HCT116 (cell line): ENCODE data around the gene FHOD3. TPM values are rescaled to one million over a fixed set of nuclear protein-coding genes. Genes with fewer than 3 reads are reported as not detected.
A peak's percentile ranks its signal among the peaks of the same experiment; 100 is the strongest.

Experiments used
- ATAC-seq: fragments of 200-7000 bp; cut with Tn5 transposase; 2 replicates; pipeline ENCODE4 v1.9.1; 2020; ENCODE audit warnings: mild to moderate bottlenecking, moderate library complexity
- BruUV-seq: library from RNA; stranded (reverse); fragments of 400-500 nt; replicated peaks from 2 replicates; lab custom pipeline; 2021; lab: Mats Ljungman, UMichigan
- CTCF ChIA-PET: fragments of 300-600 bp; sonication (Branson Sonifier 250); formaldehyde crosslinking; loops from one replicate; lab custom pipeline; 2021; ENCODE audit warnings: antibody characterized with exemption; lab: Charles Lee
- POLR2A ChIA-PET: fragments of 300-600, 350-600 bp; sonication (Branson Sonifier 250); formaldehyde crosslinking; loops from one replicate; lab custom pipeline; 2021; ENCODE audit warnings: antibody characterized with exemption; lab: Charles Lee
- RAD21 ChIA-PET, 2 experiments: fragments of 300-600 bp; sonication (Branson Sonifier 250); formaldehyde crosslinking; loops; one replicate each; lab custom pipeline; 2023; ENCODE audit warnings: low total read pairs in 2 of 2; ENCODE audit not compliant: uncharacterized antibody in 2 of 2, unreplicated experiment in 2 of 2, low non-redundant PET in 1 of 2; lab: Charles Lee
- DNase-seq: peaks from one replicate; pipeline ENCODE4 v3.0.0-alpha.2; 2010; ENCODE audit warnings: low read depth, low spot score
- H2AFZ ChIP-seq: fragments of 200-600 bp; shearing (Covaris generic), sonication (generic); 2 replicates; pipeline ENCODE4 v1.6.1; 2017; ENCODE audit warnings: low read depth, mixed run types, mixed read lengths, antibody characterized with exemption, low read length; ENCODE audit not compliant: poor library complexity, severe bottlenecking
- H3K27ac ChIP-seq: 2 replicates; pipeline ENCODE4 v1.5.1; 2012; ENCODE audit warnings: low read depth, low read length
- H3K27me3 ChIP-seq: fragments of 200-600 bp; sonication (generic); 2 replicates; pipeline ENCODE4 v1.6.1; 2016; ENCODE audit warnings: mixed run types, low read length, mixed read lengths; ENCODE audit not compliant: insufficient read depth
- H3K36me3 ChIP-seq, 2 experiments: fragments of 200-500 bp in 1 of 2; fragments of 200-600 bp in 1 of 2; sonication (Bioruptor generic) in 1 of 2; sonication (generic) in 1 of 2; 2 replicates each; pipeline versions ENCODE4 v1.5.1 to v1.6.1; 2014 to 2016; ENCODE audit warnings: low read length in 2 of 2, inconsistent platforms in 1 of 2, mixed read lengths in 1 of 2, mixed run types in 1 of 2; ENCODE audit not compliant: insufficient read depth in 2 of 2, control insufficient read depth in 1 of 2
- H3K4me1 ChIP-seq, 2 experiments: fragments of 200-600 bp in 1 of 2; sonication (generic) in 1 of 2; 2 replicates each; pipeline versions ENCODE4 v1.5.1 to v1.6.1; 2012 to 2017; ENCODE audit warnings: low read length in 2 of 2, inconsistent platforms in 1 of 2, mild to moderate bottlenecking in 1 of 2, mixed read lengths in 1 of 2, mixed run types in 1 of 2, moderate library complexity in 1 of 2; ENCODE audit not compliant: insufficient read depth in 2 of 2, control insufficient read depth in 1 of 2
- H3K4me2 ChIP-seq: fragments of 200-600 bp; sonication (generic); 2 replicates; pipeline ENCODE4 v1.6.1; 2017; ENCODE audit warnings: mixed run types, low read length, mixed read lengths
- H3K4me3 ChIP-seq, 2 experiments: fragments of 200-600 bp in 1 of 2; sonication (generic) in 1 of 2; replicated peaks in 1 of 2; 2 replicates each; pipeline ENCODE4 v1.5.1; 2011 to 2016; ENCODE audit warnings: low read length in 2 of 2, control low read depth in 1 of 2, low read depth in 1 of 2, mild to moderate bottlenecking in 1 of 2, mixed read lengths in 1 of 2, mixed run types in 1 of 2
- H3K79me2 ChIP-seq: fragments of 200-600 bp; sonication (generic); 2 replicates; pipeline ENCODE4 v1.6.1; 2017; ENCODE audit warnings: mild to moderate bottlenecking, mixed run types, low read length, moderate library complexity, mixed read lengths; ENCODE audit not compliant: insufficient read depth
- H3K9ac ChIP-seq: fragments of 200-600 bp; sonication (generic); 2 replicates; pipeline ENCODE4 v1.6.1; 2016; ENCODE audit warnings: low read length, mixed read lengths
- H3K9me2 ChIP-seq: fragments of 200-600 bp; sonication (generic), shearing (Covaris generic); 2 replicates; pipeline ENCODE4 v1.6.1; 2017; ENCODE audit warnings: mixed run types, mild to moderate bottlenecking, moderate library complexity; ENCODE audit not compliant: insufficient read depth
- H3K9me3 ChIP-seq, 2 experiments: fragments of 200-500 bp in 1 of 2; fragments of 200-600 bp in 1 of 2; sonication (Bioruptor generic) in 1 of 2; sonication (generic) in 1 of 2; 2 replicates each; pipeline ENCODE4 v1.6.1; 2014 to 2017; ENCODE audit warnings: low read length in 2 of 2, mixed read lengths in 2 of 2, inconsistent platforms in 1 of 2, low read depth in 1 of 2, mild to moderate bottlenecking in 1 of 2, mixed run types in 1 of 2, moderate library complexity in 1 of 2; ENCODE audit not compliant: control insufficient read depth in 1 of 2, insufficient read depth in 1 of 2
- H4K20me1 ChIP-seq: fragments of 200-600 bp; sonication (generic), shearing (Covaris generic); 2 replicates; pipeline ENCODE4 v1.6.1; 2017; ENCODE audit warnings: mixed run types, mild to moderate bottlenecking, moderate library complexity; ENCODE audit not compliant: insufficient read depth
- EZH2phosphoT487 ChIP-seq: fragments of 200-600 bp; IDR thresholded peaks from 2 replicates; pipeline ENCODE4 v1.6.1; 2018; ENCODE audit warnings: antibody characterized with exemption, borderline replicate concordance
- RAD21 ChIP-seq: IDR thresholded peaks from 2 replicates; pipeline ENCODE4 v1.6.1; 2012; ENCODE audit warnings: low read depth, mild to moderate bottlenecking
- ZFX ChIP-seq: fragments of 450-650 bp; IDR thresholded peaks from 2 replicates; pipeline ENCODE4 v1.6.1; 2017
- ZNF274 ChIP-seq: fragments of 200-500 bp; sonication (Bioruptor generic); IDR thresholded peaks from 2 replicates; pipeline ENCODE4 v1.6.1; 2014; ENCODE audit warnings: mild to moderate bottlenecking, low read depth, low read length, inconsistent platforms
- intact Hi-C: fragments of 100-400 bp; cut with micrococcal nuclease; formaldehyde crosslinking; loops from 2 replicates; pipeline ENCODE4 v1.10.0; 2022
- total RNA-seq: library from RNA; stranded (reverse); gene quantifications from one replicate; pipeline ENCODE4 v1.2.1, GENCODE V29; 2021; ENCODE audit not compliant: unreplicated experiment
- TF ChIP-seq, protein P1 (sequence below): IDR thresholded peaks from 2 replicates; pipeline ENCODE4 v1.6.1; 2011; ENCODE audit warnings: mild to moderate bottlenecking, low read length, moderate library complexity; ENCODE audit not compliant: insufficient replicate concordance; ENCODE audit errors: extremely low read depth

FHOD3 gene
- total RNA-seq, 1 experiment from 2014 or later, result 4.0 TPM

DNA sequence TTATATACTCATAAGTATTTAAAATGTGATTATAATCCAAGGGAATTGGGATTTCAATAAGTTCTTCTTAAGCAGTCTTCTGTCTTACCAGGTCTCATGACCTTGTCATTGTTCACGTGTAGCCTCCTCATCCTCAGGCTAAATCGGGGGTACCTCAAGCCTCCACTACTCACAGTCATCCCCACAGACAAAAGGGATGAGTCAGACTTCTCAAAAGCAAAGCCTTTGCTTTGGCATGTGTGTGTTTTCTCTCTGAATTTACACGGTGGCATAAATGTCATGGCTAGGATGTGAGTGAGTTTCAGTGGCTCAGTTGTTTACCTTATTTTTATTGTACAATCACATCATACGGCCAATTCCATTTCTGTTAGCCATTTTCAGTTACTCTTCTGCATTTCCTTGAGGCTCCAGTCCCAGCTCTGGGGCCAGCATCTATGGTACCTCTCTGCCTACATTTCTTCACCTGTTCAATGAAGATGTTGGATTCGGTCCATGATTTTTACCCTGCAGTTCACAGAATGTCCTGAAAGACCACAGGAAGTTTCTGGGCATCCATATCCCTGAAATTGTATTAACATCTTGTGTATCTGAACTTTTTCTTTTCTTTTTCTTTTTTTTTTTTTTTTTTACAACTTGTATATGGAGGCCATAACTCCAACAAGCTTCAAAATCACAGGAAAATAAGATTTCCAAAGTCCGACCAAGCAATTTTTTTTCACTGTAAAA is 195.3 kb downstream of the FHOD3 start:
- CTCF ChIA-PET, result no interaction called here
- no peaks in the 10 kb centered on the region for H3K79me2 ChIP-seq
- BruUV-seq, result no TSS peak
- POLR2A ChIA-PET, result no interaction called here
- ATAC-seq (no peak), DNase-seq (no peak)
- no peaks in the 10 kb centered on the region for H3K9me3 ChIP-seq
- H3K9ac ChIP-seq, result no peak overlapping the region
- H3K36me3 ChIP-seq, result no peaks in the 10 kb centered on the region
- RAD21 ChIA-PET, result no interaction called here
- H3K4me3 ChIP-seq, result no peak overlapping the region
- no peak overlapping the region for H3K4me2 ChIP-seq
- no peak overlapping the region for H3K27ac ChIP-seq
- H2AFZ ChIP-seq, result no peak overlapping the region
- H3K4me1 ChIP-seq, result no peaks in the 10 kb centered on the region
- H3K9me2 ChIP-seq, result no peaks in the 10 kb centered on the region
- TF ChIP-seq RAD21 (no peak), EZH2phosphoT487 (no peak), ZFX (no peak), ZNF274 (no peak)
- H4K20me1 ChIP-seq, result no peaks in the 10 kb centered on the region
- 0 out of 2 replicates have a peak, but pooled peaks cover 4% of the 10 kb centered on the region for H3K27me3 ChIP-seq
- intact Hi-C loops, result no loop called here

DNA sequence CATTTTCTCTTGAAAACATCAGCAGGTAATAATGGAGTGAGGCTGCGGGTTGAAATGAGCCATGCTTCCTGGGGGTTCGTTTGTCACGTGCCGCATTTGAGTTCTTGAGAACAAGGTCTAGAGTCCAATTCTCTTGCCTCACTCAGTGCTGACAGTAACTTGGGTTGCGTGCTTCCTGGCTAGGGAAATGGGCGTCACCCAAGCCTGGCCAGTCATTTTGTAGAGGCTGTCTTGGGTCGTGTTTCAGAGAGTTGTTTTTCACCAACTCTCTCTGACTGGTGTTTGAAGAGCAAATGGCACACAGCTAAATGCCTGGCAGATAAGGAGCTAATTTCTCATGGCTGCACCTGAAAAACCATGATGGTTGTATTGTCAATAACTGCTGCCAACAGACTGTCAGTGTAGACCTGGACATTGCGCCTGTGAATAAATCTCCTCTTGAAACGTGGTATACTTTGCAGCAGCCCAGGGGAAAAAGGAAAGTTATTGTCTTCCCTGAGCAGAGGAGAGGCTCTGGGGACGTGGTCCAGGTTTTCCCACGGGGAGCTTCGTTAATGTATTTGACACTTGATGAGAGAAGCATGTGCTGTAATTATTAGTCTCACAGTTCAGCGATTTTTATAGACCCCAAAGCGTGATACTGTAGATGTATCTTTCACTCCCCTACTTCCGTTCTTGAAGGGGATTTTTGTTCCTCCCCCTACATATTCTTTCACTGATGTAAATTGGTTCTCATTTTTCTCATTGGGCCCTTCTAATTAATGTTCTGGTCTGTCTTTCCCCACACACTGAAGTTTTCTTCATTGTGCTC is 196.0 kb downstream of the FHOD3 start:
- no peaks in the 10 kb centered on the region for H3K4me1 ChIP-seq
- H3K4me2 ChIP-seq, result no peak overlapping the region
- no peak overlapping the region for H2AFZ ChIP-seq
- H3K9me2 ChIP-seq, result no peaks in the 10 kb centered on the region
- TF ChIP-seq, protein P1, sequence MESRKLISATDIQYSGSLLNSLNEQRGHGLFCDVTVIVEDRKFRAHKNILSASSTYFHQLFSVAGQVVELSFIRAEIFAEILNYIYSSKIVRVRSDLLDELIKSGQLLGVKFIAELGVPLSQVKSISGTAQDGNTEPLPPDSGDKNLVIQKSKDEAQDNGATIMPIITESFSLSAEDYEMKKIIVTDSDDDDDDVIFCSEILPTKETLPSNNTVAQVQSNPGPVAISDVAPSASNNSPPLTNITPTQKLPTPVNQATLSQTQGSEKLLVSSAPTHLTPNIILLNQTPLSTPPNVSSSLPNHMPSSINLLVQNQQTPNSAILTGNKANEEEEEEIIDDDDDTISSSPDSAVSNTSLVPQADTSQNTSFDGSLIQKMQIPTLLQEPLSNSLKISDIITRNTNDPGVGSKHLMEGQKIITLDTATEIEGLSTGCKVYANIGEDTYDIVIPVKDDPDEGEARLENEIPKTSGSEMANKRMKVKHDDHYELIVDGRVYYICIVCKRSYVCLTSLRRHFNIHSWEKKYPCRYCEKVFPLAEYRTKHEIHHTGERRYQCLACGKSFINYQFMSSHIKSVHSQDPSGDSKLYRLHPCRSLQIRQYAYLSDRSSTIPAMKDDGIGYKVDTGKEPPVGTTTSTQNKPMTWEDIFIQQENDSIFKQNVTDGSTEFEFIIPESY, result no peak
- TF ChIP-seq, all 23 proteins: peak for 0
- H3K79me2 ChIP-seq, result no peaks in the 10 kb centered on the region
- H3K27ac ChIP-seq, result no peak overlapping the region
- H3K9me3 ChIP-seq, result no peaks in the 10 kb centered on the region
- no TSS peak for BruUV-seq
- DNase-seq (no peak), ATAC-seq (0 out of 2 replicates have a peak, but pooled peaks have one; percentile 34)
- RAD21 ChIA-PET, result no interaction called here
- no peaks in the 10 kb centered on the region for H3K36me3 ChIP-seq
- H3K4me3 ChIP-seq, result no peak overlapping the region
- POLR2A ChIA-PET, result no interaction called here
- 0 out of 2 replicates have a peak, but pooled peaks cover 4% of the 10 kb centered on the region for H3K27me3 ChIP-seq
- H4K20me1 ChIP-seq, result no peaks in the 10 kb centered on the region
- CTCF ChIA-PET, result no interaction called here
- H3K9ac ChIP-seq, result no peak overlapping the region
- intact Hi-C loops, result no loop called here
